Endothelial cell of umbilical vein (primary cell): ENCODE data around the gene RAB11FIP2. TPM values are rescaled to one million over a fixed set of nuclear protein-coding genes. Genes with fewer than 3 reads are reported as not detected.

ENCODE experiments used
- BruUV-seq: library from RNA; stranded (reverse); fragments of 400-500 nt; replicated peaks from 2 replicates; lab custom pipeline; 2021; lab: Mats Ljungman, UMichigan
- CTCF ChIA-PET: fragments of 300-600, 350-600 bp; sonication (Branson Sonifier 250); formaldehyde crosslinking; loops from one replicate; lab custom pipeline; 2021; ENCODE audit warnings: antibody characterized with exemption, inconsistent platforms; lab: Charles Lee
- POLR2A ChIA-PET: fragments of 300-600, 350-600 bp; sonication (Branson Sonifier 250); formaldehyde crosslinking; loops from one replicate; lab custom pipeline; 2021; ENCODE audit warnings: antibody characterized with exemption, inconsistent platforms; lab: Charles Lee
- DNase-seq: peaks from one replicate; pipeline ENCODE4 v3.0.0-alpha.2; 2011; ENCODE audit warnings: low read depth, low spot score
- FAIRE-seq: peaks from 2 replicates; lab custom pipeline; 2011; peaks lifted over from hg19 to GRCh38; lab: Jason Lieb, UNC
- H2AFZ ChIP-seq: 2 replicates; pipeline ENCODE4 v1.6.0; 2012; ENCODE audit warnings: low read depth, low read length, control low read depth, inconsistent platforms
- H3K27ac ChIP-seq: 2 replicates; pipeline ENCODE4 v1.5.1; 2011; ENCODE audit warnings: low read depth, mild to moderate bottlenecking, control low read depth, low read length, moderate library complexity; ENCODE audit not compliant: insufficient read depth
- H3K27me3 ChIP-seq, 2 experiments: 2 replicates each; pipeline versions ENCODE4 v1.6.0 to v1.6.1; 2011; ENCODE audit warnings: low read length in 2 of 2, mixed read lengths in 1 of 2; ENCODE audit not compliant: control insufficient read depth in 2 of 2, insufficient read depth in 2 of 2
- H3K36me3 ChIP-seq, 2 experiments: 2 replicates in 1 of 2; 3 replicates in 1 of 2; pipeline ENCODE4 v1.5.1; 2011; ENCODE audit warnings: low read length in 2 of 2, mild to moderate bottlenecking in 1 of 2, moderate library complexity in 1 of 2; ENCODE audit not compliant: control insufficient read depth in 2 of 2, insufficient read depth in 2 of 2; ENCODE audit errors: extremely low read depth in 1 of 2
- H3K4me1 ChIP-seq: 3 replicates; pipeline ENCODE4 v1.5.1; 2011; ENCODE audit warnings: mild to moderate bottlenecking, low read length; ENCODE audit not compliant: control insufficient read depth, insufficient read depth; ENCODE audit errors: extremely low read depth
- H3K4me2 ChIP-seq: 2 replicates; pipeline ENCODE4 v1.6.1; 2011; ENCODE audit warnings: low read length, control low read depth, mixed read lengths; ENCODE audit not compliant: insufficient read depth
- H3K4me3 ChIP-seq, 3 experiments: fragments of 200-600 bp in 1 of 3; sonication (generic), shearing (Covaris generic) in 1 of 3; replicated peaks in 1 of 3; 2 replicates each; pipeline ENCODE4 v1.5.1; 2011 to 2016; ENCODE audit warnings: control low read depth in 3 of 3, low read length in 3 of 3, mild to moderate bottlenecking in 2 of 3, inconsistent platforms in 1 of 3, low read depth in 1 of 3, moderate library complexity in 1 of 3; ENCODE audit not compliant: insufficient read depth in 1 of 3
- H3K79me2 ChIP-seq: 2 replicates; pipeline ENCODE4 v1.6.0; 2012; ENCODE audit warnings: low read length, inconsistent platforms; ENCODE audit not compliant: control insufficient read depth, insufficient read depth
- H3K9ac ChIP-seq: replicated peaks from 2 replicates; pipeline ENCODE3; 2011; ENCODE audit warnings: low read length, control low read depth; ENCODE audit not compliant: insufficient read depth; ENCODE audit errors: extremely low read depth
- H3K9me1 ChIP-seq: replicated peaks from 3 replicates; pipeline ENCODE4 v1.6.0; 2011; ENCODE audit warnings: mild to moderate bottlenecking, low read length; ENCODE audit not compliant: control insufficient read depth, insufficient read depth; ENCODE audit errors: extremely low read depth
- H3K9me3 ChIP-seq: replicated peaks from 2 replicates; pipeline ENCODE4 v1.5.1; 2012; ENCODE audit warnings: low read length, inconsistent platforms; ENCODE audit not compliant: control insufficient read depth, insufficient read depth
- H4K20me1 ChIP-seq: replicated peaks from 2 replicates; pipeline ENCODE3; 2011; ENCODE audit warnings: mild to moderate bottlenecking, low read length; ENCODE audit not compliant: control insufficient read depth, insufficient read depth; ENCODE audit errors: extremely low read depth
- EZH2 ChIP-seq: IDR thresholded peaks from 2 replicates; pipeline ENCODE4 v1.6.1; 2012; ENCODE audit warnings: borderline replicate concordance, low read depth, mild to moderate bottlenecking, moderate library complexity, low read length, inconsistent platforms; ENCODE audit not compliant: severe bottlenecking
- FOS ChIP-seq: IDR thresholded peaks from 2 replicates; pipeline ENCODE4 v1.6.1; 2011; ENCODE audit warnings: mild to moderate bottlenecking, low read length, moderate library complexity, borderline replicate concordance; ENCODE audit not compliant: insufficient read depth
- GATA2 ChIP-seq: IDR thresholded peaks from 2 replicates; pipeline ENCODE4 v1.7.0; 2011; ENCODE audit warnings: low read depth, mild to moderate bottlenecking, moderate library complexity, mixed read lengths, low read length; ENCODE audit not compliant: insufficient read length, insufficient read depth
- JUN ChIP-seq: IDR thresholded peaks from 2 replicates; pipeline ENCODE4 v1.6.1; 2011; ENCODE audit warnings: borderline replicate concordance, low read depth; ENCODE audit not compliant: insufficient read length, insufficient read depth
- MAX ChIP-seq: IDR thresholded peaks from 2 replicates; pipeline ENCODE4 v1.6.1; 2011; ENCODE audit not compliant: insufficient read depth, insufficient read length
- MYC ChIP-seq: IDR thresholded peaks from one replicate; pipeline ENCODE4 v1.6.1; 2011; ENCODE audit warnings: mild to moderate bottlenecking, low read depth, low read length
- POLR2A ChIP-seq: IDR thresholded peaks from 2 replicates; pipeline ENCODE4 v1.6.1; 2012; ENCODE audit warnings: low read depth, mild to moderate bottlenecking, control low read depth, low read length
- POLR2AphosphoS5 ChIP-seq: IDR thresholded peaks from 2 replicates; pipeline ENCODE4 v1.6.1; 2012; ENCODE audit warnings: low read depth, mild to moderate bottlenecking, control low read depth, low read length, moderate library complexity; ENCODE audit not compliant: insufficient read depth
- dilution Hi-C: fragments of 300-500 bp; cut with MboI; formaldehyde crosslinking; loops from one replicate; pipeline ENCODE4 v1.15.0; 2019; ENCODE audit warnings: low sequenced_read_pairs; ENCODE audit not compliant: extremely low pct_ligation_motif_present
- intact Hi-C: fragments of 100-400 bp; cut with micrococcal nuclease; formaldehyde crosslinking; loops from one replicate; pipeline ENCODE4 v1.10.0; 2022
- polyA plus RNA-seq, 4 experiments: library from polyadenylated mRNA; depleted of rRNA in 3 of 4; stranded (reverse) in 3 of 4; unstranded in 1 of 4; fragments of >200 nt; gene quantifications; 2 replicates each; pipeline versions ENCODE4 v1.2.1 to v1.2.3, GENCODE V29; 2011 to 2012; ENCODE audit warnings: missing spikeins in 1 of 4
- total RNA-seq: library from RNA; stranded (reverse); gene quantifications from 2 replicates; pipeline ENCODE4 v1.2.3, GENCODE V29; 2021

RAB11FIP2 gene
- total and polyA plus RNA-seq, 2 donors (not counting 3 experiments of a cell fraction or from before 2014, with no cell fraction given) = 1.9 to 8.6 TPM

- dilution Hi-C loops = no loop called here
- H3K27ac ChIP-seq = no peak overlapping the region
- H3K4me3 ChIP-seq = no peak overlapping the region
- H3K79me2 ChIP-seq = no peaks in the 10 kb centered on the region
- H2AFZ ChIP-seq = no peak overlapping the region
- no peaks in the 10 kb centered on the region for H4K20me1 ChIP-seq
- FAIRE-seq (no peak), DNase-seq (no peak)
- ChIA-PET CTCF (no interaction called here), POLR2A (no interaction called here)
- no peaks in the 10 kb centered on the region for H3K27me3 ChIP-seq
- intact Hi-C loops = no loop called here
- H3K9ac ChIP-seq = no peak overlapping the region
- H3K9me3 ChIP-seq = no peaks in the 10 kb centered on the region
- H3K4me2 ChIP-seq = no peak overlapping the region
- H3K9me1 ChIP-seq = no peaks in the 10 kb centered on the region
- TF ChIP-seq MYC (no peak), JUN (no peak), FOS (no peak), EZH2 (no peak), POLR2A (no peak), POLR2AphosphoS5 (no peak), MAX (no peak), GATA2 (no peak)
- H3K4me1 ChIP-seq = no peaks in the 10 kb centered on the region
- no peaks in the 10 kb centered on the region for H3K36me3 ChIP-seq
- no TSS peak for BruUV-seq
Measured at GRCh38 chr10:117983961-117984360, 62.8 kb downstream of the RAB11FIP2 start.
